HG03175 (cell line): ENCODE data around the gene PCDHGA7.
"Not testable (repeated sequence)": the region's sequence is repeated elsewhere in the genome, so short reads cannot be mapped to it uniquely, and the experiment has no call there.

Source experiments
- ATAC-seq: cut with Tn5 transposase; IDR thresholded peaks from one replicate; pipeline ENCODE4 v1.9.1; 2021; ENCODE audit warnings: mild to moderate bottlenecking, moderate library complexity; ENCODE audit not compliant: unreplicated experiment

PCDHGA7 gene

DNA sequence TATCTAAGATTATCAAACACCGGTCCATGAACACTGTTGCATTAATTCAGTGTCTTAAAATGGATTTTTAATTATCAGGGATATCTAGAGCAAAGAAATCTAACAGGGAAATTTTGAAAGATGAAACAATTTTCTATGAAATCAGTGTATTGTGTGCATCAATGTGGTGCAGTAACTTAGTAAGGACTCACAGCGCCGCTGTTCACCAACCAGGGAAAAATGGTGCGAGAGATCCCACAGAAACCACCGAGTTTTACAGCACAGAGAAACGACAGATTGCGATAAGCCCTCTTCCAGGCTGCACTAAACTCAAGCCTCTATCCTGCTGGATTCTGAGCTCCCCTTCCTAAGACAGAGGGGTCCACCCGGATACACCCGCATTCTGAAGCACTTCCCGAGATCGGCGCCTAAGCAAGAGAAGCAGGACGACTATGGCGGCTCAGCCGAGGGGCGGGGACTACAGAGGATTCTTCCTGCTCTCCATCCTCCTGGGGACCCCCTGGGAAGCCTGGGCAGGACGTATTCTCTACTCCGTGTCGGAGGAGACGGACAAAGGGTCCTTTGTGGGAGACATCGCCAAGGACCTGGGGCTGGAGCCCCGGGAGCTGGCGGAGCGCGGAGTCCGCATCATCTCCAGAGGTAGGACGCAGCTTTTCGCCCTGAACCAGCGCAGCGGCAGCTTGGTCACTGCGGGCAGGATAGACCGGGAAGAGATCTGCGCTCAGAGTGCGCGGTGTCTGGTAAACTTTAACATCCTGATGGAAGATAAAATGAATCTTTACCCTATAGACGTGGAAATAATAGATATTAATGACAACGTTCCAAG is at the start of gene PCDHGA7:
Gene PCDHGA7 (plus strand): TSS at position 274 of the 826 bp plus-strand sequence. CDS start 158 bp downstream, at position 432.
- no peak for ATAC-seq

GRCh38 chr5:141338538-141339306 is 43.8 kb upstream of the PCDHGA7 start, which contains the start of gene PCDHGA2:
TSS of gene PCDHGA2 (plus strand) at chr5:141338760.
- ATAC-seq = no peak

GRCh38 chr5:141340781-141341354 is 41.7 kb upstream of the PCDHGA7 start:
- not testable (repeated sequence) for ATAC-seq

DNA sequence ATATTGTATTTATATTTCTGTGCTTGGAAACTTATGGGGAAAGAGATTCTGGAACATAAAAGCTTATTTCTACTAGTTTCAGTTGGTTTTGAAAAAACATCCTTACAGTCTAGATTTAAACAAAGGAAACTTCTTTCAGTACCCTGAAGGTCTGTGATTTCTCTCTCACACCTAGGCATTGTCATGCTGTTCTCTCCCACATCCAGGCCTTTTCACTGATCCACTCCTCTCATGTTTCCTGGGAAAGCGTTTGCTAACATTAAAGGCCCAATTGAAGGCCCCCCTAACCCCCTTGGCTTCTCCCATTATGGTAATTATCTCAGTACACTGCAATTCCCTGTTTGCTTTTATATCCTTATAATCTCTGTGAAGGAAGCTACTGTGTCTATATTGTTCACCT is 39.8 kb upstream of the PCDHGA7 start:
- no peak for ATAC-seq

GRCh38 chr5:141343242-141343952 is 39.1 kb upstream of the PCDHGA7 start, which contains the start of gene PCDHGA3:
TSS of gene PCDHGA3 (plus strand) at chr5:141343829. CDS start at chr5:141344034, 205 bp downstream.
- ATAC-seq = no peak

DNA sequence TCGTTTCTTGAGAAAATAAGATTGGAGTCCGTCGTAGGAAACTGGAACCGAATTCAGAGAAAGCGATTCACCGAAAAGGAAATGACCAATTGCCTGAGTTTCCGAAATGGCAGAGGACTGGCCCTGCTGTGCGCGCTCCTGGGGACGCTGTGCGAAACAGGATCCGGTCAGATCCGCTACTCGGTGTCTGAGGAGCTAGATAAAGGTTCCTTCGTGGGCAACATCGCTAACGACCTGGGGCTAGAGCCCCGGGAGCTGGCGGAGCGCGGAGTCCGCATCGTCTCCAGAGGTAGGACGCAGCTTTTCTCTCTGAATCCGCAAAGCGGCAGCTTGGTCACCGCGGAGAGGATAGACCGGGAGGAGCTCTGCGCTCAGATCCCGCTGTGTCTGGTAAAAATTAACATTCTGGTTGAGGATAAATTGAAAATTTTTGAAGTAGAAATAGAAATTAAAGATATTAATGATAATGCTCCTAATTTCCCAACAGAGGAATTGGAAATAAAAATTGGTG is 38.5 kb upstream of the PCDHGA7 start:
- ATAC-seq = no peak

DNA sequence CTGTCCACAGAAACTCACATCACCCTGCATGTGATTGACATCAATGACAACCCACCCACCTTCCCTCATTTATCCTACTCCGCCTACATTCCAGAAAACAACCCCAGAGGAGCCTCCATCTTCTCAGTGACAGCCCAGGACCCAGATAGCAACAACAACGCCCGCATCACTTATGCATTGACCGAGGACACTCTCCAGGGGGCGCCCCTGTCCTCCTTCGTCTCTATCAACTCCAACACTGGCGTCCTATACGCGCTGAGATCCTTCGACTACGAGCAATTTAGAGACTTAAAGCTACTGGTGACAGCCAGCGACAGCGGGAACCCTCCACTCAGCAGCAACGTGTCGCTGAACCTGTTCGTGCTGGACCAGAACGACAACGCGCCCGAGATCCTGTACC is 37.2 kb upstream of the PCDHGA7 start:
- ATAC-seq = no peak

GRCh38 chr5:141346017-141346416 is 36.5 kb upstream of the PCDHGA7 start:
- ATAC-seq = not testable (repeated sequence)

GRCh38 chr5:141349917-141350619 is 32.5 kb upstream of the PCDHGA7 start, which contains the start of gene PCDHGB1:
TSS of gene PCDHGB1 (plus strand) at chr5:141350099. CDS start at chr5:141350261, 162 bp downstream.
- ATAC-seq = peak; percentile 79

DNA sequence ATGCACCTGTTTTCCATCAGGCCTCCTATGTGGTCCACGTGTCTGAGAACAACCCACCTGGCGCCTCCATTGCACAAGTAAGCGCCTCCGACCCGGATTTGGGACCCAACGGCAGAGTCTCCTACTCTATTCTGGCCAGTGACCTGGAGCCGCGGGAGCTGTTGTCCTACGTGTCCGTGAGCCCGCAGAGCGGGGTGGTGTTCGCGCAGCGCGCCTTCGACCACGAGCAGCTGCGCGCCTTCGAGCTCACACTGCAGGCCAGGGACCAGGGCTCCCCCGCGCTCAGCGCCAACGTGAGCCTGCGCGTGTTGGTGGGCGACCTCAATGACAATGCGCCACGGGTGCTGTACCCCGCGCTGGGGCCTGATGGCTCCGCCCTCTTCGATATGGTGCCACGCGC is 31.0 kb upstream of the PCDHGA7 start:
- no peak for ATAC-seq

DNA sequence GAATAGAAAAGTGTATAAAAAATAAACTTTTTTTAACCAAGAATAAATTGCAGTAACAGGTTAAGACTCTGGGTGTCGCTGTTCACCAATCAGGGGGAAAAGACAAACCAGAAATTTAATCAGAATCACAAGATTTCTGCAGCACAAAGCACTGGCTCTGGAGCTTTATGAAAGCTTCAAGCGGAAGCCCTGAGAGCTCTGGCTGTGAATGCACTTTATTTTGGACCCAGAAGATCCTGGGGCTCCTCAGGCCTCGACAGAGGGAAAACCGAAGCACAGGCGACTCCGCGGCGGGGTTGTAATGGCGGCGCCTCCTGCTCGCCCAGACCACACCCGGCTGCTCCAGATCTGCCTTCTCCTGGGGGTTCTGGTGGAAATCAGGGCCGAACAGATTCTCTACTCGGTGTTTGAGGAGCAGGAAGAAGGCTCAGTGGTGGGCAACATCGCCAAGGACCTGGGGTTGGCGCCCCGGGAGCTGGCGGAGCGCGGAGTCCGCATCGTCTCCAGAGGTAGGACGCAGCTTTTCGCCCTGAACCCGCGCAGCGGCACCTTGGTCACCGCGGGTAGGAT is 27.6 kb upstream of the PCDHGA7 start, which contains the start of gene PCDHGA4:
Gene PCDHGA4 (plus strand): TSS at position 122 of the 570 bp plus-strand sequence. CDS start 87 bp downstream, at position 209.
- no peak for ATAC-seq

DNA sequence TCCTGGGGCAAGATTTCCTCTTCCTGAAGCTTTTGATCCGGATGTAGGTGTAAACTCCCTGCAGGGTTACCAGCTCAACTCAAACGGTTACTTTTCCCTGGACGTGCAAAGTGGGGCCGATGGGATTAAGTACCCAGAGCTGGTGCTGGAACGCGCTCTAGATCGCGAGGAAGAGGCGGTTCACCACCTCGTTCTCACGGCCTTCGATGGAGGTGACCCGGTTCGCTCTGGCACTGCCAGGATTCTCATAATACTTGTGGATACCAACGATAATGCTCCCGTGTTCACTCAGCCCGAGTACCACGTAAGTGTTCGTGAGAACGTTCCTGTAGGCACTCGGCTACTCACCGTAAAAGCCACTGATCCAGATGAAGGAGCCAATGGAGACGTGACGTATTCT is 26.9 kb upstream of the PCDHGA7 start:
- ATAC-seq = no peak

GRCh38 chr5:141356133-141356532 is 26.4 kb upstream of the PCDHGA7 start:
- ATAC-seq = no peak

DNA sequence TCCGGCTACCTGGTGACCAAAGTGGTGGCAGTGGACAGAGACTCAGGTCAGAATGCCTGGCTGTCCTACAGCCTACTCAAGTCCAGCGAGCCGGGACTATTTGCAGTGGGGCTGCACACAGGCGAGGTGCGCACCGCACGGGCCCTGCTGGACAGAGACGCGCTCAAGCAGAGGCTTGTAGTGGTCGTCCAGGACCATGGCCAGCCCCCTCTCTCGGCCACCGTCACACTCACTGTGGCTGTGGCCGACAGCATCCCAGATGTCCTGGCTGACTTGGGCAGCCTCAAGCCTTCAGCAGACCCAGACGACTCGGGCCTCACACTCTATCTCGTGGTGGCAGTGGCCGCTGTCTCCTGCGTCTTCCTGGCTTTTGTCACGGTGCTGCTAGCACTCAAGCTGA is 25.6 kb upstream of the PCDHGA7 start:
- no peak for ATAC-seq

- ATAC-seq = peak; percentile 39
Observed at GRCh38 chr5:141359790-141360426, 22.6 kb upstream of the PCDHGA7 start, which contains the start of gene PCDHGB2. TSS of gene PCDHGB2 (plus strand) at chr5:141359994. CDS start at chr5:141360136, 142 bp downstream.

DNA sequence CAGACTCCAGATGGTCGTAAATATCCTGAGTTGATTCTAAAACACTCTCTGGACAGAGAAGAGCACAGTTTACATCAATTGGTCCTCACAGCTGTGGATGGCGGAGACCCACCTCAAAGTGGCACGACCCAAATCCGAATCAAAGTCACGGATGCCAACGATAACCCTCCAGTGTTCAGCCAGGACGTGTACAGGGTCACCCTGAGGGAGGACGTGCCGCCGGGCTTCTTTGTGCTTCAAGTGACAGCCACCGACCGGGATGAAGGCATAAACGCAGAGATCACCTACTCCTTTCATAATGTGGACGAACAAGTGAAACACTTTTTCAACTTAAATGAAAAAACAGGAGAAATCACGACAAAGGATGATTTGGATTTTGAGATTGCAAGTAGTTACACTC is 21.9 kb upstream of the PCDHGA7 start:
- ATAC-seq = no peak

DNA sequence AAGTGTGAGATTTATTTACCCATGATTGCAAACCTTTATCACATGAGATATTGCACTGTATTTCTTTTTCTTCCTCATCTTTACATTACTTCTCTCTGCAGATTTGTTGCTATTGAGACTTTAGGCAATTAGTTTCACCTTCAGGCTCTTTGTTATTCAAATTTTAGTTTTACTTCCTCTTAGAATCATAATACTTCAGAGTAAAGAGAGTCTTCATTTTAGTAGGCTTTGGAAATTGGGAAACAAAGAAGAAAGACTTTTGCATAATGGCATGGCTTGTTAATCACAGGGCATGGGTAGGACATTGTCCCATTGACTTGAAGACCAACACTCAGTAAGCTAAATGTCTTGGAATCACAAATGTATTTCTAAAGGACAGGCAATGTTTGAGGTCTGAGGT is 19.8 kb upstream of the PCDHGA7 start:
- no peak for ATAC-seq

DNA sequence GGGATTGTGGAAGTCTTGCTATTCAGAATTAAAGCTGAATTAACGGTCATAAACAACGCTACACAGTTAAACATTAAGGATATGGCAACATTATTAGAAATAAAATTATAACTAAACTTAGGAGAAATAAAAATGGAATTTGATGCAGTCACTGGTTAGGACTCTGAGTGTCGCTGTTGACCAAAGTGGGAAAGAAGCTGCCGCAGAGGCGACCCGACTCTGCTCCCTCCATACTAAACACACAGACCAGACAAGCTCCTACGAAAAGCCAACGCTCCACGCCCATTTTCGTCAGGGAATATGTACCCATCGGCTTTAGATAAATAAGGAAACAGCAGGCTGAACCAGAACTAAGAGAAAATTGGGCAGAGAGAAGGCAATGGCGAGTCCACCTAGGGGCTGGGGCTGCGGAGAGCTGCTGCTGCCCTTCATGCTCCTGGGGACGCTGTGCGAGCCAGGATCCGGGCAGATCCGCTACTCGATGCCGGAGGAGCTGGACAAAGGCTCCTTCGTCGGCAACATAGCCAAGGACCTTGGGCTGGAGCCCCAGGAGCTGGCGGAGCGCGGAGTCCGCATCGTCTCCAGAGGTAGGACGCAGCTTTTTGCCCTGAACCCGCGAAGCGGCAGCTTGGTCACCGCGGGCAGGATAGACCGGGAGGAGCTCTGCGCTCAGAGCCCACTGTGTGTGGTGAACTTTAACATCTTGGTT is 18.4 kb upstream of the PCDHGA7 start, which contains the start of gene PCDHGA5:
Gene PCDHGA5 (plus strand): TSS at position 211 of the 709 bp plus-strand sequence. CDS start 169 bp downstream, at position 380.
- no peak for ATAC-seq
